ENCODE results near the gene FARP1.

FARP1 gene

DNA sequence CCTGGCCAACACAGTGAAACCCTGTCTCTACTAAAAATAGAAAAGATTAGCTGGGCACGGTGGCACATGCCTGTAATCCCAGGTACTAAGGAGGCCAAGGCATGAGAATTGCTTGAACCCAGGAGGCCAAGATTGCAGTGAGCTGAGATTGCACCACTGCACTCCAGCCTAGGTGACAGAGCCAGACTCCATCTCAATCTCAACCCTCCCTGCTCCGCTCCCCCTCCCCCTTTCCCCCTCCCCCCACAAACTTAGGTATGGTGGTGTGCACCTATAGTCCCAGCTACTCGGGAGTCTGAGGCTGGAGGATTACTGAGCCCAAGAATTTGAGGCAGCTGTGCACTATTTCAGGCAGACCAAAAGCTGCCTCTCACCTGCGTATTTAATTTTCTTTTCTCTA lies 55.8 kb downstream of the FARP1 start:
- DNase-seq (ENCODE audit: low read depth in 1 of 2, low spot score in 1 of 2) = no peak

DNA sequence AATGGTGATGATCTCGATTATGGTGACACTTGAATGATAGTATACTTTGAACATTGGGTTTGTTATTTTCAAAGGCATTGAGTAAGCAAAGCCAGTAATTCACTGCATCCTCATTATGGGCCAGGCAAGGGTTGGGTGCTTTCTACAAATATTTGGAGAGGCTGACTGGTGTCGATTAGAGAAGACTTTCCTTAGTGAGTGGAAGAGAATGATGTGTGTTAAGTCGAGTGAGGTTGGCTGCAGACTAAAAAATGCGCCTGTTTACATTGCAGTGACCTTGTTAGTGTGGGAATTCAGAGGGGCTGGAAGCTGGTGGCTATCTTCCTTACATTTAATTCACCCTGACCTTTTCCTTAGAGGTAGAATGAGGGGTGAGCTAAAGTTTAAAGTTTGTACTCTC lies 56.6 kb downstream of the FARP1 start:
- no peak for DNase-seq (ENCODE audit: low read depth in 1 of 2, low spot score in 1 of 2)

DNA sequence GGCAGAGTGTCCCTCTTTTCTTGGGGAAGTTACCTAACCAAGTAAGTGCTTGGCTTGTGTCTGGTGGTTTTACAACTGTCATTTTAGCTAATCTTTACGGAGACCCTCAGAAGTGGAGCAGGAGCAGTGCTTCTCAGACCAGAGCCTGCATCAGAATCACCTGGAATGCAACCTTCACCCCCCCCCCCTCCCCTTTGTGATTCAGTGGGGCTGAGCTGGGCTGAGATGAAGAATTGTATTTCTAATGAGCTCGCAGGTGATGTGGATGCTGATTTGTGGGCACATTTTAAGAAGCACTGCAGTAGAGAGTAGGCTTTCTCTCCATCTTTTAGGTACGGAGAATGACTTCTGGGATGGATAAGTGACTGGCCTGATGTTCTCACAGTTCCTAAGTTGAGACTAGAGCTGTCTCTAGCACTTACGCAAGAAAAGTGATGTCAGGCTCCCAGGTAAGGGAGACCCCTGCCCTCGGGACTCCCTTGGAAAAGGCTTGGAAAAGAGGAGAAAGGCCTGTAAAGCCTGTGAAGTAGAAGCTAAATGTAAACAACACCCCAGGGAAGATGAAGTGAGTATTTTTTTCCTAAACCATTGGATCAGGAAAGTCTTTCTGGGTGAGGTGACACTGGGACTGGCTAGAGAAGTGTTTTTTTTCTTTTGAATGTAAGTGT lies 57.5 kb downstream of the FARP1 start:
- DNase-seq (ENCODE audit: low read depth in 1 of 2, low spot score in 1 of 2) = no peak

DNA sequence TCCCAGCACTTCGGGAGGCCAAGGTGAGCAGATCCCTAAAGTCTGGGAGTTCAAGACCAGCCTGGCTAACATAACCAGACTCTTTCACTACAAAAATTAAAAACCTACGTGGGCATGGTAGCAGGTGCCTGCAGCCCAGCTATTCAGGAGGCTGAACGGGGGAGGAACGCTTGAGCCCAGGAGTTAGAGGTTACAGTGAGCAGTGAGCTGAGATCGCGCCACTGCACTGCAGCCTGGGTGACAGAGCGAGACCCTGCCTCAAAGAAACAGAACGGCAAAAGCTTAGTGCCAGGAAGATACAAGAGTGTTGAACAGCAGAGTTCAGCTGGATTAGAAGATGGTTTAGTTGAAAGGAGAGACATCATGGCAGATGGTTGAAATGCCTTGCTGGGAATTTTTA lies 58.3 kb downstream of the FARP1 start:
- no peak for DNase-seq (ENCODE audit: low read depth in 1 of 2, low spot score in 1 of 2)

DNA sequence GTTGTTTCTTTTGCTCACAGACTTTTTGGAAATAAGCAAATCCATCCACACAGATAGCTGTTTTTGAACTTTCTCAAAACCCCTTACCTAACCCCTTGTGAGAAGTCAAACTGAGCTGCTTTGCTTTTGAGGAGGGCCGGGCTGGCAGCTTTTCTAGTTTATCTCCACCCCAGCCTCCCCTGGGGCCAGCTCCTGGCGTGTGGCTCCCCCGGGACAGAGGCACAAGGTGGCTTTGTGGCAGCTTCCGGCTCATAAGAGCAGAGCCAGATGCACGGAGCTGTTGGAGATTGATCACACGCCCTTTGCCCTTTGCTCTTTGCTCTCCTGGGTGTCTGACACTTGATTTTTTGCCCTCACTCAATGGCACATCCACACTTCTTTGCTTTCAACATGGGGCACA lies 59.1 kb downstream of the FARP1 start:
- no peak for DNase-seq (ENCODE audit: low read depth in 1 of 2, low spot score in 1 of 2)

DNA sequence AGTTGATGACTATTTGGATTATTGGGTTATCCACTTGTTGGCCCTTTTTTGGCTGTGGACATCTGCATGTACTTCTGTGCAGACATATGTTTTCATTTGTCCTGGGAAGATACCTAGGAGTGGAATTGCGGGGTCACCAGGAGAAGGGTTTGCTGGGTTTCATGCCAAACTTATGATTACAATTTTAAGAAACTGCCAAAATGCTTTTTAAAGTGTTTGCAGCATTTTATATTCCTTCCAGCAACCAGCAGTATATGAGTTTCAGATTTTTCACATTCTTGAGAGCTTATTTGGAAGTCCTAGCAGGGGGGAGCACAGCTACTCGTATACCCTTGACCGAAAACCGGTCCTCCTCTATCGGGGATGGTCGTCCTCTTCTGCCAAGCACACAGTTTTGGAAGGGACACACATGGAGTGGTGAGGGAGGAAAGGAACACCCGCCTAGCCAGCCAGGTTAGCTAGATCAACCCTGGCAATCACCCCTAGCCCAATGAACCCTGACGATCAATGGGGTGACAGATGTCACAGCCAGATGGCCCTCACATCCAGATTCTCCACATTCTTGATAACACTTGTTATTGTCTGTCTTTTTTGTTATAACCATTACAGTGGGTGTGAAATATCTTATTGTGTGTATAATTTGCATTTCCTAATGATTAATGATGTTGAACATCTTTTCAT lies 60.9 kb downstream of the FARP1 start:
- no peak for DNase-seq (ENCODE audit: low read depth in 1 of 2, low spot score in 1 of 2)

DNA sequence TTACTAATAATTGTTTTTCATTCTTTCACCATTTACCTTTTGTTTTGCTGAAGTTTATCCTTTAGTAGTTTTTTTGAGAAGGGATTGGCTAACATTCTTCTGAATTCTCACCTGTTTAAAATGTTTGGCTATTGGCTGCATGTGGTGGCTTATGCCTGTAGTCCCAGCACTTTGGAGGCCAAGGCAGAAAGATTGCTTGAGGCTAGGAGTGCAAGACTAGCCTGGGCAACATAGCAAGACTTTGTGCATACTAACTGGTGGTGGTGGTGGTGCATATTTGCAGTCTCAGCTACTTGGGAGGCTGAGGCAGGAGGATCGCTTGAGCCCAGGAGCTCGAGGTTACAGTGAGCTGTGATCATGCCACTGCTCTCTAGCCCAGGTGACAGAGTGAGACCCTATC lies 61.7 kb downstream of the FARP1 start:
- no peak for DNase-seq (ENCODE audit: low read depth in 1 of 2, low spot score in 1 of 2)

DNA sequence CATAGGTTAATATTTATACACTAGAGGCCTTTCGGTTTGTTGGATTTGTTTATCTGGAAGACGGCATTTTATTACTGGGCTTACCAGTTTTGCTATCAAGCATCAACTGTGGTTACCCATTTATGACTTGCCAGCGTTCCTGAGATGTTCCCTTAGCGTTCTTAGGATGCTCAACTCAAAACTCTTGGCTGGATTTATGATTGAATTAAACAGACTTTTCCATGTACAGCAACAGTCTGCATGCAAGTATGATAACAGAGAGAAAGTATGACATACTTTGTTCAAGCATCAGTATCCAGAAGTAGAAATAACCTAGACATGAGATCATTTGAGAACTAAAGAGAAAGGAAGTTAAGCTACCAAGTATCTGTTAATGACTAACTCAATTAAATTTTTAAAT lies 64.1 kb downstream of the FARP1 start:
- DNase-seq (ENCODE audit: low read depth in 1 of 2, low spot score in 1 of 2) = no peak

DNA sequence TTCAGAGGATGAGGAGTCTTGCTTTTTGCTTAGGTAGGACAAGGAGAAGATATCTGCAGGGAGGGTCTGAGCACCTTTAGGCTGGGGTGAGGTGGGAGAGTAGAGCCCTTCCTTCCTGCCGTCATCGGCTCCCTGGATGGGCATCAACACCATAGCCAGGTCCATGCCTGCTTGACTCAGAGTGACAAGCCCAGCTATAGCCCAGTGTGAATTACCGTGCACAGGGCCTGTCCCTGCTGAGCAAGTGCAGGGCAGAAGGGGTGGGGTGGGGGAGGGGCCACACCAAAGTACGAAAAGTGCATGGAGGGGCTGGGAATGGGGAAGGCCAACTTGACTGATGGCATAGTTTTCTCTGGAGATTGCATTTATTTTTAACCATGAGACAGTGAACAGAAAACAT lies 64.5 kb downstream of the FARP1 start:
- no peak for DNase-seq (ENCODE audit: low read depth in 1 of 2, low spot score in 1 of 2)

DNA sequence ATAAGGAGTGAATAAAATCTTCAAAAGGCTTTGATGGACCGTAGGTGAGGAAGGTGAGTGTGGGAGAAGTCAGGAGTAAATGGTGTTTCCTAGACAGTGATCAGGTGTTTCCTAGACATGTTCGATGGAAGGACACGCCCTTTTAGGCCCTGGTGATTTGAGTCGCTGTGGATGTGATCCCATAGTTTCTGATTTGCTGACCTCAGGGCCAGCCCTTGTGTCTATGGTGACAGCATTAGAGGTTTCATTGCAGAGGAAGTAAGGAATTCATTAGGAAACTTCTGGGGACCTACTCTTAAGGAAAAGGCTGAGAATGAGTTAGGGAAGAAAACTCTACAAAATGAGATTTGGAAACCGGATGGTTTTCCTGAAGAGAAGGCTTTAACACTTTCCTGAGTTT lies 65.7 kb downstream of the FARP1 start:
- no peak for DNase-seq (ENCODE audit: low read depth in 1 of 2, low spot score in 1 of 2)

DNA sequence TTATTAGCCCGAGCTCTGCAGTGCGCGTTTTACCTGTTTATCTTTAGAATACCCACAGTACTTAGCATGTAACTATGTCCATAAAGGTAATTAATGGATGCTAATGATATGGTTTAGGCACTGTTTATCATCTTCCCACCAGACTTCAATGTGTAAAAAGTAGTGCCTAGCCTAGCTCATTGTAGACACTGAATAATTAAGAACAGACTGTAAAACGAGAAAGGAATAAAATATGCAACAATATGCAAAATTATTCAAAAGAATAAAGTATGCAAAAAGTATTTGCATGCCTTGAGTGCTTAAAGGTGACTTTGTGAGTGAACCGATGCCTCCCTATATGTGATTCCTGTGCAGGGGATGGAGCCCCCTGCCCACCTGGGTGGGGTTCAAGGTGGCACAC lies 69.9 kb downstream of the FARP1 start:
- no peak for DNase-seq (ENCODE audit: low read depth in 1 of 2, low spot score in 1 of 2)

DNA sequence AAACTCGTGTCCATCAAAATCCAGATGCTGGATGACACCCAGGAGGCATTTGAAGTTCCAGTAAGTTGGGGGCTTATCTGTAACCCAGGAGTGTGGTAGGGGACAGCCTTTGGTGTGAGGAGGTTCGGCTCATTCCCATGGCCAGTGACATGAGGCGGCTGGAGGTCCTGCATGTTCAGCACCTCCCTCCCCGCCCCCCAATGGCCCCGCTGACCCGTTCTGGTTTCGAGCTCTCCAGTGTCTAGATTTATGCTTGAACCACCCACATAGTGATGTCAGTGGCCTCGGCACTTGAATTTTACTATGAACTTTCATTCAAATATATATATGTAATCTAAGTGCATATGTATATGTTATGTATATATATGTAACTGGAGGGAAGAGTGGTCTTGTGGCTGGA lies 70.5 kb downstream of the FARP1 start:
- no peak for DNase-seq (ENCODE audit: low read depth in 1 of 2, low spot score in 1 of 2)

DNA sequence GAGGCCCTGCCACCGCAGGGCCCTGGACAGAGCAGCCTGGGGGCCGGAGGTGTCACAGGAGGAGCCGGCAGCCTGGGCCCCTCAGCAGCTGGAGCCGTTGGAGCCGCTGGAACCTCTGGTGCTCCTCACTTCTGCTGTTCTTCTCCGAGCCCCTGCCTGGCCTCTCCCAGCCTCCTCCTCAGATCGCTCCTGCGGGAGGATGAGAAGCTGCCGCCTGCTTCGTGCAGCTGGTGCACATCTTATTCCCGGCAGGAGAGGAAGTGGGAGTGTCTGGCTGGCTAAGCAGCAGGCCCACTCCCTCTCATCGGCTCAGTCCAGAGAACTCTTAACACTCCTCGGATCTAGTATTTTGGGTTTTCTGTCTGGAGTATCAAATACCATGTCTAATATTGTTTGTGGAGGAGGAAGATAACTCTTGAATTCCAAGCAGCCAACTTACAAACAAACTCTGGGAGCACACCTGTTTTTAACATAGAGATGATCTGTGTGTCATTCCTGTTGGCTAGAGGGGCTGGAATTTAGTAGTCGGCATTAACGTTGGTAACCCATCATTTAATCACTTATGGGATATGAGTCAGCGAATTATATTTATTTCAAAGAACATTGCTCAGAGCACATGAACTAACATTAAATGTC lies 71.2 kb downstream of the FARP1 start:
- DNase-seq (ENCODE audit: low read depth in 1 of 2, low spot score in 1 of 2) = no peak

DNA sequence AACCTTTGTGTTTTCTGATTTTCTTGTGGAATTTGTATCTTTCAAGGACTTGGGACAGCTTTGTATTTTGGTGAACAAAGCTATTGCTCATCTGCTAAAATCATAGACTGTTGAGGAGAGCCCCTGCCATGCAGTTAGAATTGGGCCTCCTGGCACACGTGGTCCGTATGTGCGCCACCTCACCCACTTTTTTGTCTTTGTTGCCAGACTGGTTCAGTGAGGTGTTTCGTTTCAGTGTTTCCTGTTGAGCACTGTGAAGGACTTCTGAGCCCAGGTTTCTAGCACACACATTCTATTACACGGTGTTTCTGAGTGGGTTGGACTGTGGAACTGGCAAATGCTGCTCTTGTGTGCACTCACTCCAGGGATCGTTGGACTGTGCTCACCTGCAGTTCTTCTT lies 71.8 kb downstream of the FARP1 start:
- DNase-seq (ENCODE audit: low read depth in 1 of 2, low spot score in 1 of 2) = no peak

DNA sequence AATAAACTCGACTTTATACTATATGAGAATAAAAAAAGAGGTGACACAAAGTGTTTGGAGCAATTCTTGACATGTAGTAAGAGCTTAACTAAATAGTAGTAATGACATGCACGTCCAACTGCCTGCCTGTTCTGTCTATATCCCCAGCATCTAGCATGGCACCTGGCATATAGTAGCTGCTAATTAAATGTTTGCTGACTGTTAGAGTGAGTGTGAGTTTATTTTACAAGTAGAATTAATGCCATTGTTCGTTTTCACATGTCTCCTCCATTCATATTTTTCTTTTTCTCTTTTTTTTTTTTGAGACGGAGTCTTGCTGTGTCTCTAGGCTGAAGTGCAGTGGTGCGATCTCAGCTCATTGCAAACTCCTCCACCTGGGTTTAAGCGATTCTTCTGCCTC lies 72.6 kb downstream of the FARP1 start:
- DNase-seq (ENCODE audit: low read depth in 1 of 2, low spot score in 1 of 2) = no peak

DNA sequence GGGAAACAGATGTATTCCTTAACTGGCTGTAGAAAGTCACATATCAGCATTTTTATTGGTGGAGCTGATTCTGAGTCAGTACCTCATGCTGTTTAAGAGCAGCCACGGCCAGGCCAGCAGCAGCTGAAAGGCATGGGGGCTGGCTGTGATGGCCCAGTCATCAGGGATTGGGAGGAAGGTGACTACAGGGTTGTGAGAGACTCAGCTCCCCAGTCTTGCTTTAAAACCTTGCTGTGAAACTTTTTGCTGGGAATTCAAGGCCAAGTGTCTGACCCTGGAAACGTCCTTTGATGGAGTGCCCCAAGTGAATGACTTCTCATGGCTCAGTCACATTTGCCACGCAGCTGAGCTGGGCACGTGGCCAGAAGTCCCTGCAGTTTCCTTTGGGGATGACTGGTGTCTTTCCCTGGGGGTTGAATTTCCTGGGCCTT lies 73.3 kb downstream of the FARP1 start:
- DNase-seq (ENCODE audit: low read depth in 1 of 2, low spot score in 1 of 2) = no peak

DNA sequence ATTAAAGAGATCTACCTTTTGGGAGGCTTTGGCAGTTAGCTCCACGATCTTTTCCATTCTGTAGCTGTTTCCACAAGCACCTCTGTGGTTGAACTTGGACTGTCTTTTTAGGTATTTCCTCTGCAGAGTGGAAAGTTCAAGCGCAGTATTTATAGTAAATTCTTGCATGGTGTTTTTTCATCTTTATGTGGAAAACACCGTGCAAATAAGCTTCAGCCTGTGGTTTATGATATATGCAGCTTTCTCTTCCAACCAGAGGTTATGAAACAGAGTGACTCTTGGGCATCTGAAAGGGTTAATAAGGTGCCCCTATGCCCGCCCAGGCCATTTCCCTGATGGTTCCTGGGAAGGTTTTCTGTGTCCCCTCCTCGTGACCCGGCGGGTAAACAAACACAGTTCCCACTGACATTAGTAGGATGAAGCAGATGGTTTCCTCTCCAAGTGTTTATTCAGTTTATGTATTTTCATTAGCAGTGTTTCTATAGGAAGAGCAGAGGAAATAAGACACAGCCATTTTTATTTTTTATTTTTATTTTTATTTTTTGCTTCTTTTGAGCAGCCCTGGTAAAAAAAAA lies 73.9 kb downstream of the FARP1 start:
- no peak for DNase-seq (ENCODE audit: low read depth in 1 of 2, low spot score in 1 of 2)

DNA sequence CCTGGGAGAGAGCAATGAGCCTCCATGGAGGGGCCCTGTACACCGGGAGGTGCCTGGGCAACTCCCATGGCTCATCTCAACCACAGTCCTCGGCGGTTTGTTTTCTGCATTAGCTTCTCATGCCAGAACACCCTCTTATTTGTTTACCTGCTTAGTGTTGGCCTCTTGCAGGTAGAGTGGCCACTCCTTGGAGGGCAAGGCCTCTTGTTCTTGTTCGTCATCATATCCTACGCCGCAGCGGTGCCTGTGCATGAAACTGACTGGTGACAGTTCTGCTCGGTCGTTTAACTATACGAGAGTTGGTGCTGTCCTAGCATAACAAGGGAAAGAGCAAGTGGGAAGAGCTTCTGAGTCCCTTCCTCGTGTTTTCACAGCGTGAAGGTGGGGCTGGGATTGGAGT lies 74.7 kb downstream of the FARP1 start:
- DNase-seq (ENCODE audit: low read depth in 1 of 2, low spot score in 1 of 2) = no peak

DNA sequence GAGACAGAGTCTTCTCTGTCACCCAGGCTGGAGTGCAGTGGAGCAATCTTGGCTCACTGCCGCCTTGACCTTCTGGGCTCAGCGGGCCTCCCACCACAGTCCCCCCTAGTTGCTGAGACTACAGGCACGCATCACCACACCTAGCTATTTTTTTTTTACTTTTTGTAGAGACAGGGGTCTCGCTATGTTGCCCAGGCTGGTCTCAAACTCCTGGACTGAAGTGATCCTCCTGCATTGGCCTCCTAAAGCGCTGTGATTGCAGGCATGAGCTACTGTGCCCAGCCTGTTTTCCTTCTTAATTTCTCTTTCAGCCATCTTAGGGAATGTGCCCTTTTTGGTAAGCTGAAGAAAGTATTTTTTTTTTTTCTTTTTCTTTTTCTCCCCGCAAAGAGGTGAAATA lies 76.8 kb downstream of the FARP1 start:
- DNase-seq (ENCODE audit: low read depth in 1 of 2, low spot score in 1 of 2) = no peak

DNA sequence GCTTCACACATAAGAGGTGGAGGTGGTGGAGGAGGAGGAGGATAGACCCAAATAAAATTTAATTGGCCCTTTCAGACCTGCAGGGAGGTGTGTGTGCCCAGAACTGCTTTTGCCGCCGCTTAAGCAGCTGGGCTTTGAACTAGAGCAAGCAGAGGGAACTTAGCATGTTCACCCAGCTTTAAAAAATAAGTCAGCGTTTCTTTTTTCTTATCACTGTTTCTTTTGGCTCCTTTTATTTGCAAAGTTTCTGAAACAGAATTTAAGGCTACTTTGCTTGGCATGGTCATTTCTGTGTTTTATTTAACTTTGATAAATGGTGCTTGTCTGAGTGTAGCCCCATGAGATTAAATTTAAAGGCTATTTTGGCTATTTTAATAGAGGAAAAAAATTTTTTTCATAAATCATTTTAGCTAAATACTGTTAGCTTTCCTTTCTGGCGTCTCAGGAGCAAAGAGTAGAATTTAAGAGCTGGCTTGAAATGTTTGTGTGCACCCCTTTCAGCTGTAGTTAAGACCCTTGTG lies 77.4 kb downstream of the FARP1 start:
- no peak for DNase-seq (ENCODE audit: low read depth in 1 of 2, low spot score in 1 of 2)

DNA sequence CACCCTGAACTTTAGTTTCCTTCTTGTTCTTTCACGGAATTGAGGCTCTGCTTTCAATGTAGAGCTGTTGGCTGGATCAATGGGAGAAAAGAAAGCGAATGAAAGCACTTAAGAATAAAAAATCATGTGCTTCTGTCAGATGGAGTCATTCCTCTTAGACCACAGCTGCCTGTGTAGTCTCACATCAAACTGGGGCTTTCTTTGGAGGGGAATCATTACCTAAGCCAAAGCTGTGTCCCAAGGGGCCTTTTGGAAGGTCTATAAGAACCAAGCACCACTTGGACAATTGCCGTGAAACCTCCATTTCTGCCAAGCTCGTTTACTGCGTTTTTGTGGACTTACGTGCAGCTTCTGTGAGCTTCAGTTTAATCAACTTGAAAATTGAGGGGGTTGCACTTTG lies 78.3 kb downstream of the FARP1 start:
- no peak for DNase-seq (ENCODE audit: low read depth in 1 of 2, low spot score in 1 of 2)

DNA sequence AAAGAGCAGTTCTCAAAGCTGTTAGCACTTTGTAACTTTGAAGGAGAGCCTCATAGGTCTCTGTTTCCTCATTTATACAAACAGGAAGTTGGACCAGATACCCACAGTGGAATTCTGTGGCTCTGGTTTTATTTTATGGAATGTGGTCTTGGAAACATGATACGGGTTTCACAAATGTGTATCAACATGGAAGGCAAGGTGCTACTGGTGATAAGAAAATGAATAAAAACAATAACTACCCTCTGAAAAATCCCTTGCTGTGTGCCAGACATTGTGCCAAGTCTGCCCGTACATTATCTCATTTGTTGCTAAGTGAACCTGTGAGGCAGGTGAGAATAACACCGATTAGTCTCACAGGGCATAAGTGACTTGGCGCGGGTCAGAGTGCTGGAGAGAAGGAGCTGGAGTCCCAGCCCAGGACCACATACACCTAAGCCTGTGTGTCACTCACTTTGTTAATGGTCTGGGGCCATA lies 79.2 kb downstream of the FARP1 start:
- no peak for DNase-seq (ENCODE audit: low read depth in 1 of 2, low spot score in 1 of 2)
